Measurements from ENCODE around the gene MRTFA. TPM values are rescaled to one million over a fixed set of nuclear protein-coding genes. Genes with fewer than 3 reads are reported as not detected.
A peak's percentile ranks its signal among the peaks of the same experiment; 100 is the strongest.

The MRTFA gene
- total and polyA plus RNA-seq, 2 of the 13 experiments (the other 11 are each of a cell fraction or from before 2014, with no cell fraction given) = 2.4 to 8.2 TPM

- no peak for TF ChIP-seq ZNF761 (CRISPR knock-in tag; conservative IDR thresholded peaks at IDR 0.05)
- no peak for TF ChIP-seq ZNF678 (CRISPR knock-in tag; IDR thresholded peaks at IDR 0.05)
- peak in 1 of 2 experiments; percentile 62; a peak in 1 of 4 replicates for TF ChIP-seq KLF16 (CRISPR knock-in tag; IDR thresholded peaks at IDR 0.05)
- TF ChIP-seq MLLT10 (CRISPR knock-in tag; IDR thresholded peaks at IDR 0.05) = no peak
- TF ChIP-seq TCF7L2 (IDR thresholded peaks at IDR 0.05; ENCODE audit: low read depth, low read length) = no peak
- TF ChIP-seq NPAS2 (CRISPR knock-in tag; IDR thresholded peaks at IDR 0.05; ENCODE audit: borderline replicate concordance) = no peak
- TF ChIP-seq, protein P1, sequence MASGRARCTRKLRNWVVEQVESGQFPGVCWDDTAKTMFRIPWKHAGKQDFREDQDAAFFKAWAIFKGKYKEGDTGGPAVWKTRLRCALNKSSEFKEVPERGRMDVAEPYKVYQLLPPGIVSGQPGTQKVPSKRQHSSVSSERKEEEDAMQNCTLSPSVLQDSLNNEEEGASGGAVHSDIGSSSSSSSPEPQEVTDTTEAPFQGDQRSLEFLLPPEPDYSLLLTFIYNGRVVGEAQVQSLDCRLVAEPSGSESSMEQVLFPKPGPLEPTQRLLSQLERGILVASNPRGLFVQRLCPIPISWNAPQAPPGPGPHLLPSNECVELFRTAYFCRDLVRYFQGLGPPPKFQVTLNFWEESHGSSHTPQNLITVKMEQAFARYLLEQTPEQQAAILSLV (CRISPR knock-in tag; IDR thresholded peaks at IDR 0.05; ENCODE audit: borderline replicate concordance) = no peak
- TF ChIP-seq PRPF4 (IDR thresholded peaks at IDR 0.05; ENCODE audit: low read depth, low read length, poor library complexity, severe bottlenecking) = no peak
- no peak for TF ChIP-seq ZNF337 (CRISPR knock-in tag; IDR thresholded peaks at IDR 0.05; ENCODE audit: borderline replicate concordance, low read depth)
- TF ChIP-seq CBFB (CRISPR knock-in tag; IDR thresholded peaks at IDR 0.05) = no peak
- TF ChIP-seq HES4 (CRISPR knock-in tag; IDR thresholded peaks at IDR 0.05; ENCODE audit: borderline replicate concordance) = no peak
- TF ChIP-seq SMC3 (IDR thresholded peaks at IDR 0.05; ENCODE audit: low read length) = peak; percentile 42; the same call in 1 of the 2 replicates
- no peak for TF ChIP-seq ETV6 (CRISPR knock-in tag; conservative IDR thresholded peaks at IDR 0.05)
- TF ChIP-seq HNRNPL (IDR thresholded peaks at IDR 0.05; ENCODE audit: low read depth, low read length) = no peak
- TF ChIP-seq TBX3 (IDR thresholded peaks at IDR 0.05; ENCODE audit: borderline replicate concordance) = no peak
- TF ChIP-seq CBX1 (IDR thresholded peaks at IDR 0.05; ENCODE audit: low read depth) = peak; percentile 24
- TF ChIP-seq MTF1 (CRISPR knock-in tag; IDR thresholded peaks at IDR 0.05) = no peak
- TF ChIP-seq ZNF75D (CRISPR knock-in tag; IDR thresholded peaks at IDR 0.05; ENCODE audit: borderline replicate concordance) = no peak
- TF ChIP-seq ZBTB49 (CRISPR knock-in tag; IDR thresholded peaks at IDR 0.05; ENCODE audit: borderline replicate concordance) = no peak
- no peak for TF ChIP-seq TP53 (CRISPR knock-in tag; conservative IDR thresholded peaks at IDR 0.05)
- TF ChIP-seq ZNF879 (CRISPR knock-in tag; IDR thresholded peaks at IDR 0.05) = no peak
- TF ChIP-seq, protein P2, sequence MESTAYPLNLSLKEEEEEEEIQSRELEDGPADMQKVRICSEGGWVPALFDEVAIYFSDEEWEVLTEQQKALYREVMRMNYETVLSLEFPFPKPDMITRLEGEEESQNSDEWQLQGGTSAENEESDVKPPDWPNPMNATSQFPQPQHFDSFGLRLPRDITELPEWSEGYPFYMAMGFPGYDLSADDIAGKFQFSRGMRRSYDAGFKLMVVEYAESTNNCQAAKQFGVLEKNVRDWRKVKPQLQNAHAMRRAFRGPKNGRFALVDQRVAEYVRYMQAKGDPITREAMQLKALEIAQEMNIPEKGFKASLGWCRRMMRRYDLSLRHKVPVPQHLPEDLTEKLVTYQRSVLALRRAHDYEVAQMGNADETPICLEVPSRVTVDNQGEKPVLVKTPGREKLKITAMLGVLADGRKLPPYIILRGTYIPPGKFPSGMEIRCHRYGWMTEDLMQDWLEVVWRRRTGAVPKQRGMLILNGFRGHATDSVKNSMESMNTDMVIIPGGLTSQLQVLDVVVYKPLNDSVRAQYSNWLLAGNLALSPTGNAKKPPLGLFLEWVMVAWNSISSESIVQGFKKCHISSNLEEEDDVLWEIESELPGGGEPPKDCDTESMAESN (CRISPR knock-in tag; conservative IDR thresholded peaks at IDR 0.05) = 0 out of 2 replicates have a peak, but pooled peaks have one; percentile 23
- no peak for TF ChIP-seq CHD4 (IDR thresholded peaks at IDR 0.05; ENCODE audit: borderline replicate concordance, low read length)
- peak; percentile 53; the same call in 1 of the 2 replicates for TF ChIP-seq KAT8 (CRISPR knock-in tag; IDR thresholded peaks at IDR 0.05)
- no peak for TF ChIP-seq ZNF549 (CRISPR knock-in tag; IDR thresholded peaks at IDR 0.05)
- TF ChIP-seq, protein P3, sequence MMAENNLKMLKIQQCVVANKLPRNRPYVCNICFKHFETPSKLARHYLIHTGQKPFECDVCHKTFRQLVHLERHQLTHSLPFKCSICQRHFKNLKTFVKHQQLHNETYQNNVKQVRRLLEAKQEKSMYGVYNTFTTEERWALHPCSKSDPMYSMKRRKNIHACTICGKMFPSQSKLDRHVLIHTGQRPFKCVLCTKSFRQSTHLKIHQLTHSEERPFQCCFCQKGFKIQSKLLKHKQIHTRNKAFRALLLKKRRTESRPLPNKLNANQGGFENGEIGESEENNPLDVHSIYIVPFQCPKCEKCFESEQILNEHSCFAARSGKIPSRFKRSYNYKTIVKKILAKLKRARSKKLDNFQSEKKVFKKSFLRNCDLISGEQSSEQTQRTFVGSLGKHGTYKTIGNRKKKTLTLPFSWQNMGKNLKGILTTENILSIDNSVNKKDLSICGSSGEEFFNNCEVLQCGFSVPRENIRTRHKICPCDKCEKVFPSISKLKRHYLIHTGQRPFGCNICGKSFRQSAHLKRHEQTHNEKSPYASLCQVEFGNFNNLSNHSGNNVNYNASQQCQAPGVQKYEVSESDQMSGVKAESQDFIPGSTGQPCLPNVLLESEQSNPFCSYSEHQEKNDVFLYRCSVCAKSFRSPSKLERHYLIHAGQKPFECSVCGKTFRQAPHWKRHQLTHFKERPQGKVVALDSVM (CRISPR knock-in tag; IDR thresholded peaks at IDR 0.05) = peak; percentile 69
Observed at GRCh38 chr22:40588726-40589125, 47.8 kb downstream of the MRTFA start (continued).

Measured in HepG2 (cell line).